Measurements from ENCODE around the gene RPUSD1. TPM values are rescaled to one million over a fixed set of nuclear protein-coding genes. Genes with fewer than 3 reads are reported as not detected.
"Not testable (repeated sequence)": the region's sequence is repeated elsewhere in the genome, so short reads cannot be mapped to it uniquely, and the experiment has no call there.

The RPUSD1 gene
- total and polyA plus RNA-seq, 2 experiments from 2014 or later = 15.4 to 54.3 TPM

- Histone ChIP-seq H4K20me1 (ENCODE audit: insufficient read depth) (no peaks in the 10 kb centered on the region), H2AFZ (no peak overlapping the region), H3K9me3 (ENCODE audit: low read depth) (no peaks in the 10 kb centered on the region), H3K9ac (no peak overlapping the region), H3K27me3 (replicated peaks; ENCODE audit: insufficient read depth) (peaks cover 31% of the 10 kb centered on the region), H3K4me3 (no peak overlapping the region), H3K9me2 (ENCODE audit: insufficient read depth) (no peaks in the 10 kb centered on the region), H3K4me2 (ENCODE audit: unreplicated experiment) (no peak overlapping the region), H3K36me3 (ENCODE audit: low read depth) (no peaks in the 10 kb centered on the region), H3K4me1 (ENCODE audit: insufficient read depth) (no peaks in the 10 kb centered on the region), H3K27ac (no peak overlapping the region), H3F3A (ENCODE audit: insufficient read depth) (no peaks in the 10 kb centered on the region), H3K79me2 (ENCODE audit: insufficient read depth) (no peaks in the 10 kb centered on the region)
- WGBS, 2 experiments (ENCODE audit: low coverage in 1 of 2, low lambda C conversion rate in 2 of 2, missing lambda C conversion rate in 2 of 2) = 49 to 50% methylated on average over 13 of the region's 13 CpGs
- in situ Hi-C loops (cut with MboI) = loop anchor here (25.0 kb wide), 1 partner anchor 241 kb away; the partner anchor contains the start of gene SSTR5
- TF ChIP-seq EZH2phosphoT487 (IDR thresholded peaks at IDR 0.05; ENCODE audit: insufficient read depth, low read depth) (no peak), EZH2 (IDR thresholded peaks at IDR 0.05; ENCODE audit: insufficient read depth, poor library complexity, severe bottlenecking) (no peak)
- no peak for DNase-seq
Measured at GRCh38 chr16:821751-822150, 33.6 kb upstream of the RPUSD1 start.

- DNase-seq = no peak
- in situ Hi-C loops (cut with MboI) = loop anchor here (25.0 kb wide), 1 partner anchor 242 kb away; the partner anchor contains the start of gene SSTR5
- 88 to 90% methylated on average over 12 of the region's 12 CpGs for WGBS, 2 experiments (ENCODE audit: low coverage in 1 of 2, low lambda C conversion rate in 2 of 2, missing lambda C conversion rate in 2 of 2)
- Histone ChIP-seq H2AFZ (no peak overlapping the region), H3K9me3 (ENCODE audit: low read depth) (no peaks in the 10 kb centered on the region), H3K4me1 (ENCODE audit: insufficient read depth) (peaks cover under 1% of the 10 kb centered on the region; the same call in 1 of the 2 replicates), H3K27me3 (replicated peaks; ENCODE audit: insufficient read depth) (peaks cover 27% of the 10 kb centered on the region), H3F3A (ENCODE audit: insufficient read depth) (no peaks in the 10 kb centered on the region), H3K9ac (no peak overlapping the region), H3K27ac (no peak overlapping the region), H3K79me2 (ENCODE audit: insufficient read depth) (no peaks in the 10 kb centered on the region), H3K36me3 (ENCODE audit: low read depth) (no peaks in the 10 kb centered on the region), H3K9me2 (ENCODE audit: insufficient read depth) (no peaks in the 10 kb centered on the region), H3K4me3 (no peak overlapping the region), H4K20me1 (ENCODE audit: insufficient read depth) (no peaks in the 10 kb centered on the region), H3K4me2 (ENCODE audit: unreplicated experiment) (no peak overlapping the region)
- TF ChIP-seq EZH2 (IDR thresholded peaks at IDR 0.05; ENCODE audit: insufficient read depth, poor library complexity, severe bottlenecking) (no peak), EZH2phosphoT487 (IDR thresholded peaks at IDR 0.05; ENCODE audit: insufficient read depth, low read depth) (no peak)
Measured at GRCh38 chr16:820748-821147, 32.6 kb upstream of the RPUSD1 start.

DNA sequence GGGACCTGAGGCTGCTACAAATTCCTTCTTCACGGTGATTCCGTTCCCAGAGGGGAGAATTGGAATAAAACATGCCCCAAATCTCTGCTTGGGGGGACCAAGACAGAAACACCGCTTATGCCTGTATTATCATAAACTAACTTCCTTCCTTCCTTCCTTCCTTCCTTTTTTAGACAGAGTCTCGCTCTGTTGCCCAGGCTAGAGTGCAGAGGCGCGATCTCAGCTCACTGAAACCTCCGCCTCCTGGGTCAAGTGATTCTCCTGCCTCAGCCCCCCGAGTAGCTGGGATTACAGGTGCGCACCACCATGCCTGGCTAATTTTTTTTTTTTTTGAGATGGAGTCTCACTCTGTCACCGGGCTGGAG lies 31.8 kb upstream of the RPUSD1 start:
- not testable (repeated sequence) for H3K36me3 ChIP-seq (ENCODE audit: low read depth); H3F3A ChIP-seq (ENCODE audit: insufficient read depth); DNase-seq; H3K79me2 ChIP-seq (ENCODE audit: insufficient read depth); H3K4me1 ChIP-seq (ENCODE audit: insufficient read depth); H3K4me2 ChIP-seq (ENCODE audit: unreplicated experiment); H4K20me1 ChIP-seq (ENCODE audit: insufficient read depth); H3K9me2 ChIP-seq (ENCODE audit: insufficient read depth); H3K9ac ChIP-seq; H3K4me3 ChIP-seq; H3K9me3 ChIP-seq (ENCODE audit: low read depth); H2AFZ ChIP-seq; H3K27ac ChIP-seq
- H3K27me3 ChIP-seq (replicated peaks; ENCODE audit: insufficient read depth) = peaks cover 21% of the 10 kb centered on the region; the same call in 1 of the 2 replicates
- in situ Hi-C loops (cut with MboI) = loop anchor here (25.0 kb wide), 1 partner anchor 242 kb away; the partner anchor contains the start of gene SSTR5
- 61 to 65% methylated on average over 9 to 10 of the region's 10 CpGs for WGBS, 2 experiments (ENCODE audit: low coverage in 1 of 2, low lambda C conversion rate in 2 of 2, missing lambda C conversion rate in 2 of 2)

DNA sequence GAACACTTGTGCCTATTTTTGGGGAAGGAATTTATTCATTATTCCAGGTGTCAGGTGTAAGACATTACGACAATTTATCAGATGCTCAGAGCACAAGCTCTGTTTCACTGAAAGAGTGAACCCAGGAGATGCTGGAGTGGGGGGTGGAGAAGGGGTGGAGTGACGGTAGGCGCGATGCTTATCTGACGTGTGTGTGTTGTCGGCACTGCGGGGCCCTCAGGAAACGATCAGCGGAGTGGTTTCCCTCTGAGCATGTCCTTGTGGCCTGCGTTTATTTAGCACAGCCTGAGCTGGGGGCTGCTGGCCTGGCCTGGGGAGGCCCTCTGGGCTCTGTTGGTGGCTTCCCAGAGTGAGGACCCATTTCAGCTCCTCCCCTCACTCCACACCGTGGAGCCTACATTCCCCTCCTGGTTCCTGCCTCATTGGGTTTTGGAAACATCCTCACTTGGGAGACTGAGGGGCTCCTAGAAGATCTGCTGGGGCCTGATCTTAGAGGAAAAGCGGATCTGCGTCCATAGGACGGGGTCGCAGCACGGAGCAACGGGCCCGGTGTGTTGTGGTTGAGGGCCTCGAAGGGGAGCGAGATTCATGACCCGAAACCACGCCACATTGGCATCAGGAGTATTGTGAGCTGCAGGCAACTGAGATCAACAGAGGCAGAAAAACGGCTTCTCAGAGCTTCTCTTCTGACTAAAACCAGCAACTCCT lies 31.3 kb upstream of the RPUSD1 start:
- Histone ChIP-seq H3K9me3 (ENCODE audit: low read depth) (no peaks in the 10 kb centered on the region), H3K4me3 (no peak overlapping the region), H3F3A (ENCODE audit: insufficient read depth) (0 out of 2 replicates have a peak, but pooled peaks cover 5% of the 10 kb centered on the region), H3K27me3 (replicated peaks; ENCODE audit: insufficient read depth) (peaks cover 17% of the 10 kb centered on the region; the same call in 1 of the 2 replicates), H3K4me1 (ENCODE audit: insufficient read depth) (peaks cover 13% of the 10 kb centered on the region), H3K4me2 (ENCODE audit: unreplicated experiment) (no peak overlapping the region), H2AFZ (no peak overlapping the region), H3K9ac (no peak overlapping the region), H4K20me1 (ENCODE audit: insufficient read depth) (no peaks in the 10 kb centered on the region), H3K79me2 (ENCODE audit: insufficient read depth) (no peaks in the 10 kb centered on the region), H3K36me3 (ENCODE audit: low read depth) (no peaks in the 10 kb centered on the region), H3K27ac (no peak overlapping the region), H3K9me2 (ENCODE audit: insufficient read depth) (no peaks in the 10 kb centered on the region)
- 54% methylated on average over 23 of the region's 23 CpGs for whole genome bisulfite sequencing, 2 experiments (ENCODE audit: low coverage in 1 of 2, low lambda C conversion rate in 2 of 2, missing lambda C conversion rate in 2 of 2)
- TF ChIP-seq EZH2 (IDR thresholded peaks at IDR 0.05; ENCODE audit: insufficient read depth, poor library complexity, severe bottlenecking) (no peak), EZH2phosphoT487 (IDR thresholded peaks at IDR 0.05; ENCODE audit: insufficient read depth, low read depth) (no peak)
- in situ Hi-C loops (cut with MboI) = loop anchor here (25.0 kb wide), 1 partner anchor 243 kb away; the partner anchor contains the start of gene SSTR5
- DNase-seq = no peak

Measured in GM23248 (cell line).